ENCODE measurements around the gene APAF1. TPM values are rescaled to one million over a fixed set of nuclear protein-coding genes. Genes with fewer than 3 reads are reported as not detected.

Gene APAF1
- polyA plus RNA-seq, 4 donors = 8.1 to 20.5 (median 8.7) TPM

DNA sequence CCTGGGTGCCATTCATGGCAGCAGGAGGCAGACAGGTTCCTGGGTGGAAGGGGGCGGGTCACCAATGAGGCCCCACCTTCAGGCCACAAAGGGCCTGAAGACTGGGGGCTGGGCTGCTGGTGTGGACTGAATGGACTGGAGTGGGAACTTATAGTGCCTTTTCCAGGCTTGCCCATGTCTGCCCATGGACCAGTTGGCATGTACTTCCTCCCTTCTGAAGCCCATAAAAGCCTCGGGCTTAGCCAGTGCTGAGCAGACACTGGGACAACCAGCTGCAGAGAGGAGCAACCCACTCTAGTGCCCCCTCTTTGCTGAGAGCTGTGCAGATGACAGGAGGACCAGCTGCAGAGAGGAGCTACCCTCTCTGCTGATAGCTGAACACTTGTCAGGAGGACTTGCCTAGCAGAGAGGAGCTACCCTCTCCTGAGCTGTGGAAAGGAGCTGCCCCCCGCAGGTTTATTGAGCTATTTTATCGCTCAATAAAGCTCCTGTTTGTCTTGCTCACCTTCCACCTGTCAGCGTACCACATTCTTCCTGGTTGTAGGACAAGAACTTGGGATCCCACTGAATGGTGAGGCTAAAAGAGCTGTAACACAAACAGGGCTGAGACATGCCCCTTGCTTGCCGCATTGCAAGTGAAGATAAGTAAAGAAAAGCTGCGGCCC is 34.0 kb downstream of the APAF1 start:
- Histone ChIP-seq H3K27ac (ENCODE audit: low read depth in 1 of 3, low read length in 2 of 3) (no peak overlapping the region), H3K9me3 (ENCODE audit: control insufficient read depth in 2 of 2, insufficient read depth in 1 of 2, low read depth in 1 of 2, low read length in 1 of 2) (no peaks in the 10 kb centered on the region), H3K27me3 (ENCODE audit: control insufficient read depth in 3 of 3, insufficient read depth in 3 of 3, low read length in 3 of 3) (no peaks in the 10 kb centered on the region), H3K4me1 (ENCODE audit: control insufficient read depth in 3 of 3, insufficient read depth in 2 of 3, low read depth in 1 of 3, low read length in 2 of 3) (no peaks in the 10 kb centered on the region), H3K36me3 (ENCODE audit: control insufficient read depth in 3 of 3, insufficient read depth in 2 of 3, low read depth in 1 of 3, low read length in 3 of 3) (peaks cover 13 to 30% (median 27%) of the 10 kb centered on the region in 3 donors), H3K4me3 (ENCODE audit: low read depth in 1 of 3, low read length in 3 of 3) (no peak overlapping the region)
- WGBS, 3 donors = 91 to 95% (median 94%) methylated on average over 7 of the region's 7 CpGs
- DNase-seq (no peak), FAIRE-seq (no peak)

DNA sequence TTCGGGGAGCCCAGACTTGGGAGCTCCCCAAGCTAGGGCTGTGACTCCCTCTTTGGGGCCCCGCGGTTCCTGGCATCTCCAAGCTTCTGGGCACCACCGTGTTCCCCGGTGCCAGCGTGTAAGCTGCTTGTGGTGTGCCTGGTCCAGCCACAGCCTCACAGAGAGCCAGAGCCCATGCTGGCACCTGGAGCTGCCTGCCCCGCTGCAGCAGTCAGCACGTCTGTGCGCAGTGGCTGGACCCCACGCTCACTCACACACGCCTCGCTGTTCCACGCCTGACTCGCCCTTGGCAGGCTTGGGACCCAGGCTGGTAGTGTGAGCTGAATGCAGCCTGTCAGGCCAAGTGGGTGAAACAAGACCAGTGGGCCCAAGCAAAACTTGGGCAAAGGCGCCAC is 34.5 kb downstream of the APAF1 start:
- Histone ChIP-seq H3K27me3 (ENCODE audit: control insufficient read depth in 3 of 3, insufficient read depth in 3 of 3, low read length in 3 of 3) (no peaks in the 10 kb centered on the region), H3K36me3 (ENCODE audit: control insufficient read depth in 3 of 3, insufficient read depth in 2 of 3, low read depth in 1 of 3, low read length in 3 of 3) (peaks cover 13 to 30% (median 27%) of the 10 kb centered on the region in 3 donors), H3K4me1 (ENCODE audit: control insufficient read depth in 3 of 3, insufficient read depth in 2 of 3, low read depth in 1 of 3, low read length in 2 of 3) (no peaks in the 10 kb centered on the region), H3K9me3 (ENCODE audit: control insufficient read depth in 2 of 2, insufficient read depth in 1 of 2, low read depth in 1 of 2, low read length in 1 of 2) (no peaks in the 10 kb centered on the region), H3K4me3 (ENCODE audit: low read depth in 1 of 3, low read length in 3 of 3) (no peak overlapping the region), H3K27ac (ENCODE audit: low read depth in 1 of 3, low read length in 2 of 3) (no peak overlapping the region)
- no peak for DNase-seq
- WGBS, 3 donors = 96 to 98% (median 97%) methylated on average over 15 of the region's 15 CpGs
- FAIRE-seq = no peak

DNA sequence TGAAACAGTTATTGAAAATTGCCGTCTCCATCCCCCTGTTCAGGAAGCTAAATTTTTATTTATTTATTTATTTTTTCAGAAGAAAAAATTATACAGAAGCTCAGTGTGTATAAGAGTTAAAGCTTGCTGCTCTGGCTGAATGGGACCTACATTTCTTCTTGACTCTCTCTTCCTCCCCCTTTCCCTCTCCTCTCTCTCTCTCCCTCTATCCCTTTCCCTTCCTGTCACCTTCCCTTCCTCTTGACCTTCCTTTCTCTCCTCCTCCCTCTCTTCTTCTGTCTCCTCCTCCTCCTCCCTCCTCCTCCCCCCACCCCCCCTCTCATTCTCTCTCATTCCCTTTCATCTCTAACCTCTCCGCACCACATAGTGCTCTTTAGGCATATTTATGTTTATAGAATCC is 39.1 kb downstream of the APAF1 start:
- Histone ChIP-seq H3K27me3 (ENCODE audit: control insufficient read depth in 3 of 3, insufficient read depth in 3 of 3, low read length in 3 of 3) (no peaks in the 10 kb centered on the region), H3K36me3 (ENCODE audit: control insufficient read depth in 3 of 3, insufficient read depth in 2 of 3, low read depth in 1 of 3, low read length in 3 of 3) (peaks cover 19 to 24% (median 22%) of the 10 kb centered on the region in 3 donors), H3K27ac (ENCODE audit: low read depth in 1 of 3, low read length in 2 of 3) (no peak overlapping the region), H3K9me3 (ENCODE audit: control insufficient read depth in 2 of 2, insufficient read depth in 1 of 2, low read depth in 1 of 2, low read length in 1 of 2) (no peaks in the 10 kb centered on the region), H3K4me1 (ENCODE audit: control insufficient read depth in 3 of 3, insufficient read depth in 2 of 3, low read depth in 1 of 3, low read length in 2 of 3) (no peaks in the 10 kb centered on the region), H3K4me3 (ENCODE audit: low read depth in 1 of 3, low read length in 3 of 3) (no peak overlapping the region)
- no peak for FAIRE-seq
- WGBS, 3 donors = 93 to 100% (median 98%) methylated on average over 2 of the region's 2 CpGs
- DNase-seq = no peak

DNA sequence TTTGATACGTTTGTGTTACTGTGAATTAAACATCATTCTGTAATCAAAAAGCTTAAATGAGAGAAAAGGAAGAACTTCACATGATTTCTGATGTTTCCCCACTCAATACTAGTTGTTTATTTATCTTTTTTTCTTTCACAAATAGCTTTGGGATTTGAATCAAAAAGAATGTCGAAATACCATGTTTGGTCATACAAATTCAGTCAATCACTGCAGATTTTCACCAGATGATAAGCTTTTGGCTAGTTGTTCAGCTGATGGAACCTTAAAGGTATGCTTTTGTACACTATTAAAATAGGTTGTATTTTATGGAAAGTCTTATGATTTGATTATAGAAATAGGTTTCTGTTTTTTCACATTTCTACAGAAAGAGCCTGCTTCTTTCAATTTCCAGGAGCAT is 41.5 kb downstream of the APAF1 start:
- no peak overlapping the region for H3K4me3 ChIP-seq (ENCODE audit: low read depth in 1 of 3, low read length in 3 of 3)
- H3K36me3 ChIP-seq (ENCODE audit: control insufficient read depth in 3 of 3, insufficient read depth in 2 of 3, low read depth in 1 of 3, low read length in 3 of 3) = peaks cover 13 to 17% (median 15%) of the 10 kb centered on the region in 3 donors
- no peaks in the 10 kb centered on the region for H3K9me3 ChIP-seq (ENCODE audit: control insufficient read depth in 2 of 2, insufficient read depth in 1 of 2, low read depth in 1 of 2, low read length in 1 of 2)
- H3K27me3 ChIP-seq (ENCODE audit: control insufficient read depth in 3 of 3, insufficient read depth in 3 of 3, low read length in 3 of 3) = no peaks in the 10 kb centered on the region
- FAIRE-seq (no peak), DNase-seq (no peak)
- 89 to 93% (median 93%) methylated on average over 2 of the region's 2 CpGs for WGBS, 3 donors
- H3K4me1 ChIP-seq (ENCODE audit: control insufficient read depth in 3 of 3, insufficient read depth in 2 of 3, low read depth in 1 of 3, low read length in 2 of 3) = no peaks in the 10 kb centered on the region
- no peak overlapping the region for H3K27ac ChIP-seq (ENCODE audit: low read depth in 1 of 3, low read length in 2 of 3)

DNA sequence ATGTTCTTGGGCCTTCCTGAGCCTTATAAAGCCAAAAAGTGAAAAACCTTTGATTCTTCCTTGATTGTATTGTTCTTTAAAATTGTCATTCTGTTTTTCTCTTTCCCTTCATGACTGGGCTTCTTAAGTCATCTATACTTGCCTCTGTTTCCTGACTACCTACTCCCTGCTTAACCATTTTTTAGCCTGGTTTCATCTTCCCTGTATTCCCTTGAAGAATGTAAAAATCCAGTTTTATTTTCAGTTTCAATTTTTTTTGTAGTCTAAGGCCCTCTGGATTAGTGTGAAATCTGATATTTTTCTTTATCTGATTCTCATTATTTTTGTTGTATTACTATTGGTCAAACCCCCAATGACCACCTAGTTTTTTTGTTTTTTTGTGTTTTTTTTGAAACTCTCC is 46.3 kb downstream of the APAF1 start:
- FAIRE-seq = no peak
- Histone ChIP-seq H3K9me3 (ENCODE audit: control insufficient read depth in 2 of 2, insufficient read depth in 1 of 2, low read depth in 1 of 2, low read length in 1 of 2) (no peaks in the 10 kb centered on the region), H3K4me1 (ENCODE audit: control insufficient read depth in 3 of 3, insufficient read depth in 2 of 3, low read depth in 1 of 3, low read length in 2 of 3) (no peaks in the 10 kb centered on the region), H3K4me3 (ENCODE audit: low read depth in 1 of 3, low read length in 3 of 3) (no peak overlapping the region), H3K27ac (ENCODE audit: low read depth in 1 of 3, low read length in 2 of 3) (no peak overlapping the region), H3K27me3 (ENCODE audit: control insufficient read depth in 3 of 3, insufficient read depth in 3 of 3, low read length in 3 of 3) (no peaks in the 10 kb centered on the region), H3K36me3 (ENCODE audit: control insufficient read depth in 3 of 3, insufficient read depth in 2 of 3, low read depth in 1 of 3, low read length in 3 of 3) (peaks cover 9 to 22% (median 12%) of the 10 kb centered on the region in 3 donors)
- no peak for DNase-seq

DNA sequence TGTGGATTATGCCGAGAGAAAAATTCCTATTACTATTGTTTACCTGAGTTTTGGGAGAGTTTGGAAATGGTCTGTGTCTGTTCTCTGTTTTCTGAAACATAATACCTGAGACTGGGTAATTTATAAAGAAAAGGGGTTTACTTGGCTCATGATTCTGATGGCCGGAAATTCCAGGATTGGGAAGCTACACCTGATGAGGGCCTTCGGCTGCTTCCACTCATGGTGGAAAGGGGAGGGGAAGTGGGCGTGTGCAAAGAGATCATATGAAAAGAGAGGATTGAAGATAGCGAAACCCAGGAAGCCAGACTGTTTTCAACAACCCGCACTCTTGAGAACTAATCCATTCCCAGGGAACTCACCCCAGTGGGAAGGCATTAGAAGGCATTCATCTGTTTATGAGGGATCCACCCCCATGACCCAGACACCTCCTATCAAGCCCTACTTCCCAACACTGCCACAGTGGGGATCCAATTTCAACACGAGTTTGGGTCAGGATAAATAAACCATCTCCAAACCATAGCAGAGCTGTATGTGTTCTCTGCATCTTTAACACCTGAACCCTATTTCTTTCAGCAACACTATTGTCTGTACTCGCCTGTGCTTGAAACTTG is 51.1 kb downstream of the APAF1 start:
- no peaks in the 10 kb centered on the region for H3K9me3 ChIP-seq (ENCODE audit: control insufficient read depth in 2 of 2, insufficient read depth in 1 of 2, low read depth in 1 of 2, low read length in 1 of 2)
- 84 to 91% (median 86%) methylated on average over 8 of the region's 8 CpGs for WGBS, 3 donors
- no peak overlapping the region for H3K27ac ChIP-seq (ENCODE audit: low read depth in 1 of 3, low read length in 2 of 3)
- DNase-seq (no peak), FAIRE-seq (no peak)
- H3K27me3 ChIP-seq (ENCODE audit: control insufficient read depth in 3 of 3, insufficient read depth in 3 of 3, low read length in 3 of 3) = no peaks in the 10 kb centered on the region
- no peaks in the 10 kb centered on the region for H3K4me1 ChIP-seq (ENCODE audit: control insufficient read depth in 3 of 3, insufficient read depth in 2 of 3, low read depth in 1 of 3, low read length in 2 of 3)
- H3K36me3 ChIP-seq (ENCODE audit: control insufficient read depth in 3 of 3, insufficient read depth in 2 of 3, low read depth in 1 of 3, low read length in 3 of 3) = peaks cover 2 to 10% (median 7%) of the 10 kb centered on the region in 3 donors
- H3K4me3 ChIP-seq (ENCODE audit: low read depth in 1 of 3, low read length in 3 of 3) = no peak overlapping the region

DNA sequence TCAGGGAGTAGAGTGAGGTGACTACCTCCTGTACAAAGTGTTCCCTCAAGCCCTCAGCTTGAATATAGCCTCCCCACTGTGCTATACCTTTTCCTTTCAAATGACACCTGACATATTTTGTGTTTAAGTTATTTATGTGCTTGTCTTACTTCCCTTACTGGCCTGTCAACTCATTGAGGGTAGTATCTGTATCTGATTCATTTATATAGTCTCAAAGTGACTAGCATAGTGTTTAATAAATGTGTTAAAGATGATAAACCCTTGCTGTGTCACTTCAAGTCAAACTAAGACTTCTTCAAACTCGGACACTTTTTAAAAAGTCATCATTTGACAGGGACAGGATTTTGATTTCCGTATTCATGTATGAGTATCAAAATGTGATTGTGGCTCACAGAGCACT is 52.1 kb downstream of the APAF1 start:
- Histone ChIP-seq H3K9me3 (ENCODE audit: control insufficient read depth in 2 of 2, insufficient read depth in 1 of 2, low read depth in 1 of 2, low read length in 1 of 2) (no peaks in the 10 kb centered on the region), H3K27me3 (ENCODE audit: control insufficient read depth in 3 of 3, insufficient read depth in 3 of 3, low read length in 3 of 3) (no peaks in the 10 kb centered on the region), H3K4me3 (ENCODE audit: low read depth in 1 of 3, low read length in 3 of 3) (no peak overlapping the region), H3K36me3 (ENCODE audit: control insufficient read depth in 3 of 3, insufficient read depth in 2 of 3, low read depth in 1 of 3, low read length in 3 of 3) (peaks cover 2 to 10% (median 7%) of the 10 kb centered on the region in 3 donors), H3K4me1 (ENCODE audit: control insufficient read depth in 3 of 3, insufficient read depth in 2 of 3, low read depth in 1 of 3, low read length in 2 of 3) (no peaks in the 10 kb centered on the region), H3K27ac (ENCODE audit: low read depth in 1 of 3, low read length in 2 of 3) (no peak overlapping the region)
- FAIRE-seq = no peak
- no peak for DNase-seq
- WGBS, 3 donors = 63 to 99% (median 93%) methylated on average over 2 of the region's 2 CpGs

DNA sequence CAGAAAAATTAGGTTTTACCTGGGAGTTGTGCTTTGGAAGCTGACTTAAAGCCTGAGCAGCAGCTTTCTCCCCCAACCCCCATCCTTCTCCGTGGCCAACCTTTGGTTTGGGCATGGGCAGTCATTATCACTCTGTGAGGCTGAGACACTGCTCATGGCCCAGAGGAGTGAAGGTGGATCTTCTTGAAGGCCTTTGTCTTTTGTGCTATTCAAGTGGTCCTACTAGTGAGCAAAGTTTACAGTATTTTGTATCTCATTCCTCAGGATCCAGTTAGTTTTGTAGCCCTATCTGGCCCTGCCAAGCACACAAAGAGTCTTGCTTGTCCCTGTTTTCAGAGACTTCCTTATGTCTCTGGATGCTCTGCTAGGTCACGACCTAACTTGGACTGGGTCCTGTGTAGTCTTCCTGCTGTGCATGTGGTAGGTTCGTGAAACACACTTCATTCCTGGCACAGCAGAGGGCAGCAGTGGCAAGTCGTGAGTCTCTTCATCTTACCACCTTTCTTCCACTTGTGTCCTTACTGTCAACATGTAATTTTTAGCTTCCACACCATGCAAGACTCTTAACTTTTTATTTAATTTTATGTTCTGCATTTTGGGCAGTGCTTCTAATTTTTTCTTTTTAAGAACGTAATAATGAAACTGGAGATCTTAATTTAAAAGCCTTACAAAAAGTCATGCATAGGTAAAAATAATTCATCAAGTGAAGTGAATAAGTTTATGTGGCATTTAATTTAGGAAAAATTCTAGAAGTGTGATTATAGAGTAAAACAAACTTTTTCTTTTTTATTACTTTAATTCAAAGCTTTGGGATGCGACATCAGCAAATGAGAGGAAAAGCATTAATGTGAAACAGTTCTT is 53.7 kb downstream of the APAF1 start:
- FAIRE-seq (no peak), DNase-seq (peak; percentile 52 to 62)
- Histone ChIP-seq H3K27ac (ENCODE audit: low read depth in 1 of 3, low read length in 2 of 3) (no peak overlapping the region), H3K4me3 (ENCODE audit: low read depth in 1 of 3, low read length in 3 of 3) (no peak overlapping the region), H3K9me3 (ENCODE audit: control insufficient read depth in 2 of 2, insufficient read depth in 1 of 2, low read depth in 1 of 2, low read length in 1 of 2) (no peaks in the 10 kb centered on the region), H3K4me1 (ENCODE audit: control insufficient read depth in 3 of 3, insufficient read depth in 2 of 3, low read depth in 1 of 3, low read length in 2 of 3) (no peaks in the 10 kb centered on the region), H3K36me3 (ENCODE audit: control insufficient read depth in 3 of 3, insufficient read depth in 2 of 3, low read depth in 1 of 3, low read length in 3 of 3) (peaks cover 2 to 10% (median 9%) of the 10 kb centered on the region in 3 donors), H3K27me3 (ENCODE audit: control insufficient read depth in 3 of 3, insufficient read depth in 3 of 3, low read length in 3 of 3) (no peaks in the 10 kb centered on the region)
- WGBS, 3 donors = 40 to 46% (median 43%) methylated on average over 6 of the region's 6 CpGs

Measured in small intestine (tissue), 7 donors.